GM18505 (cell line): ENCODE results near the gene CYREN.
"Not testable (repeated sequence)": the region's sequence is repeated elsewhere in the genome, so short reads cannot be mapped to it uniquely, and the experiment has no call there.

Experiments used
- ATAC-seq: cut with Tn5 transposase; IDR thresholded peaks from one replicate; pipeline ENCODE4 v1.9.1; 2021; ENCODE audit not compliant: unreplicated experiment
- POLR2A ChIP-seq: IDR thresholded peaks from 4 replicates; pipeline ENCODE4 v1.6.1; 2011; ENCODE audit warnings: borderline replicate concordance; ENCODE audit not compliant: insufficient read depth, insufficient read length; ENCODE audit errors: extremely low read depth

The CYREN gene

GRCh38 chr7:135178364-135178763 is 7.9 kb upstream of the CYREN start:
- no peak for ATAC-seq
- no peak for TF ChIP-seq POLR2A

DNA sequence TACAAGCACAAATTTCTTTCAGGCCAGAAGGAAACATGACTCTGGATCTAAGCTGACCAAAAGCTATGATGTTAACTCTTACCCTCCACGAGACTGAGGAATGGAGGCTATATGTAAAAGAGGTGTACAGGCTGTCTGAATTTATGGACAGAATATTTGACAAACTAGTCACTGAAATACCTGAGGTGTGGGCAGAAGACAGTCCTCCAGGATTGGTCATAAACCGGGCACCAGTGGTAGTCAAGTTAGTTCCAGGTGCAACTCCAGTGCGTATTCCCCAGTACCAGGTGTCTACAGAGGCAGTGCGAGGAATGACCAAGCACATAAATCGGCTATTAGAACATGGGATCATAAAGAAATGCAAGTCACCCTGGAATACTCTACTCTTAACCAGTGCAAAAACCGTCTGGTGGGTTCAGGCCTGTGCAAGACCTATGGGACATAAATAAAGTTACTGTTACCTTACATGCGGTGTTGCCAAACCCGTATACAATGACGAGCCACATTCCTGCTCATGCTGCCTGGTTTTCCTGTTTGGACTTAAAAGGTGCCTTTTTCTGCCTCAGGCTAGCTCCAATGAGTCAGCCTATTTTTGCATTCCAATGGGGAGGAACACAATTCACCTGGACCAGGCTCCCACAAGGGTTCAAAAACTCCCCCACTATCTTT is 6.7 kb upstream of the CYREN start:
- ATAC-seq, result no peak
- no peak for TF ChIP-seq POLR2A

- no peak for TF ChIP-seq POLR2A
- ATAC-seq, result no peak
Measured at GRCh38 chr7:135175931-135176330, 5.4 kb upstream of the CYREN start.

GRCh38 chr7:135174941-135175340 is 4.4 kb upstream of the CYREN start:
- no peak for TF ChIP-seq POLR2A

DNA sequence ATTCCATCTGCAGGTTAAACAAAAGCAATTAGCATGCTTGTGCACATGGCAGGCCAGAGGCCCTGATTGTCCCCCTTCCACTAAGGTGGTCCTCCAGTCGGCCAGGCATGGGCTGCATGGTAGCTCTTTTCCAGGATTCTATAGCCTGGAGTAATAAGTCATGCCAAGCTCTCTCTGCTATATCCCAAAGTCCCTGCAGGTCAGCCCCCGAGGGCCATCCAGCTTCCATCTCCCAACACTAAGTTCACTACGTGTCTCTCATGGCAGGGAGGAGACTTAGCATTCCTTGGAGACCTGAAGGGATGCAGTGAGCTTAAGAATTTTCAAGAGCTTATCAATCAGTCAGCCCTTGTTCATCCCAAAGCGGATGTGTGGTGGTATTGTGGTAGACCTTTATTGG is 3.4 kb upstream of the CYREN start:
- not testable (repeated sequence) for ATAC-seq

More at GRCh38 chr7:135174941-135175340, 4.4 kb upstream of the CYREN start:
- no peak for ATAC-seq

DNA sequence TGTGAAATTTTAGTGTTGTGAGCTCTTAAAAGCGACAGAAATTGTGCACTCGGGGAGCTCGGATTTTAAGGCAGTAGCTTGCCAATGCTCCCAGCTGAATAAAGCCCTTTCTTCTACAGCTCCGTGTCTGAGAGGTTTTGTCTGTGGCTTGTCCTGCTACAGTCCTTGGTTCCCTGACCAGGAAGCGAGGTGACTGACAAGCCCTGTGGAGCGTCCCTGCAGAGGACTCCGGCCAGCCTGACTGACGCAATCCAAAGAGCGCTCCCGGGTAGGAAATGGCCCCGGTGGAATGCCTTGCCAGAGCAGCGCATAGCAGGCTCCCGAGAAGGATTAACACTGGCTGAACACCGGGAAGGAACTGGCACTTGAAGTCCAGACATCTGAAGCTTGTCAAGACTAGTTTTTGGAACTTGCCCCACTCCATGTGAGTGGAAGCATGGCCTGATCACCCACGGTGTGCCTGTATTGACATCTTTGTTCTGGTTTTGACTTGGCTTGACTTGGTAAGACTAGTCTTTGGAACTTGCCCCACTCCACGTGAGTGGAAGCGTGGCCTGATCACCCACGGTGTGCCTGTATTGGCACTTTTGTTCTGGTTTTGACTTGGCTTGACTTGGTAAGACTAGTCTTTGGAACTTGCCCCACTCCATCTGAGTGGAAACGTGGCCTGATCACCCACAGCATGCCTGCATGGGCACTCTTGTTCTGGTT is 1.2 kb upstream of the CYREN start:
- TF ChIP-seq POLR2A, result peak; percentile 28
- ATAC-seq, result not testable (repeated sequence)

DNA sequence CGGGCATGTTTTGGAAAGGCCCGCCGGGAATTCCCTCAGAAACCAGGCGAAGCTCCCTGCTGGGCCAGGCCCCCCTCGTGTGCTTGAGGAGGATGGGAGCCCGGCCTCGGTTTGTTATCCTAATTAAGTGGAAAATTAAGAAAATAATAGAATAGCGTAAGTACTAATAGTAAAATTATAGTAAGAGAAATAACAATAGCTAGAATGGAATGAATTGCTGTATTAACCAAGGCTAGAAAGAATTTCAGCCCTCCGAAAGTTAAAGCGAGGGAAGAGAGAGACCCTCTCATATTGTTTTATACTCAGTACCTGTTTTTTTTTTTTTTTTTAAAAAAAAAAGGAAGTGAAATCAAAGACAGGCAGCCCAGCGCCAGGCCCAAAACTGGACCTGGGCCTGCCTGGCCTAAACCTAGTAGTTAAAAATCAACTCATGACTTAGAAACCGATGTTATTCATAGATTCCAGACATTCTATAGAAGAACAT is 533 bp upstream of the CYREN start:
- ATAC-seq, result peak; percentile 24

- peak; percentile 17 for ATAC-seq
- no peak for TF ChIP-seq POLR2A
Measured at GRCh38 chr7:135169964-135170273, 588 bp downstream of the CYREN start.

DNA sequence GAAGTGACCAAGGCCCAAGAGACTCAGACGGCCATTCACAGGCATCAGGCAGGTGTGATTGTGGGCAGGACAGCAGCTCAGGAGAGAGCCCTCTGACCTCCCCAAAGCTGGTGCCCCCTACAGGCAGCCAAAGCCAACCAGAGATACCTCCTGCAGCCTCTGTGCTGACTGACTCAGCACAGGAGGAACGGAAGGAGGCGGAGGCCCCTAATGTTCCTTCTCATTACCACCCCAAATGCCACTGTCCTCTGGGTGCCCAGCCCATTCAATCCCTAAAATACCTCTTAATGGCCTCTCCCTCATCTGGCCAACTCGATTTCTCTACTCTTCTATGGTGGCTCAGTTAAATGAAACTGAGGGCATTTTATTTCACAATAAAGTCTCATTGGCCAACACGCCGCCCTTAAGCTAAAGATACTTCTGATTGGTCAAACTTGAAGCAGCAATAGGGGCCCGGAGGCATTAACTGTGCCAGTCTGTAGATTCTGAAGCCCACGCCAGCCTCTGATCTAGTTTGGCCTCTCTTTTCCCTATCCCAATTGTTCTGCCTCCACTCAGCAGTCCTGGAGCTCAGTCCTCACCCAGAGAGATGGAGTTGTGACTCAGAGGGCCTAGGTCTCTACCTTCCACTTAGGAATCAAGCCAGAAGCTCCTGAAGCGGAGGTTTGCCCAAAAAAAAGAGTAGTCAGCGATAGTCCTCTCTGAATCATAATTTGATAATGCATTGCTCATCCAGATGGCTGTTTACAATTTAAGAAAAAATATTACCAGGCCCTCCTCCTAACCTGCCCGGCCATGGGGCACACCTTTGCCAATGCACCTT is 1.2 kb downstream of the CYREN start:
- TF ChIP-seq POLR2A, result peak; percentile 55
- no peak for ATAC-seq

GRCh38 chr7:135168489-135169140 is 1.9 kb downstream of the CYREN start:
- no peak for ATAC-seq
- no peak for TF ChIP-seq POLR2A

DNA sequence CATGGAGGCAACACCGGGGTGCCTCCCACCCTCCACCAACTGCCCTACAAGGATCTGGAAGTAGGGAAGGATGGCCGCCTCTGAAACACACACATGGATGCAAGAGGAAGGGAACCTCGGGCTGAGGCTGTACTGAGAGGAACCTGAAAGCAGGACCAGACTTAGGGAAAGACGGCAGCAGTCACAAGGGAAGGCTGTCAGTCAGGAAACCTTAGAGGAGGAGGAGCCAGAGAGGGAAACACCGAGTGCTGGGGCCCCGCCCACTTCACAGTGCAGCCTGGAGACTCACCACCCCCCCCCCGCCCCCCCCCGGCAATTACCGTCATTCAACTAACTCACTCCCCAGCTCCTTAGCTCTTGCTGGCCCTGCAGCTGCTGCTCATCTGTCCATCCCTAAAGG is 2.5 kb downstream of the CYREN start:
- TF ChIP-seq POLR2A, result no peak
- ATAC-seq, result no peak

GRCh38 chr7:135167365-135167917 is 3.1 kb downstream of the CYREN start:
- peak; percentile 8 for TF ChIP-seq POLR2A
- no peak for ATAC-seq

DNA sequence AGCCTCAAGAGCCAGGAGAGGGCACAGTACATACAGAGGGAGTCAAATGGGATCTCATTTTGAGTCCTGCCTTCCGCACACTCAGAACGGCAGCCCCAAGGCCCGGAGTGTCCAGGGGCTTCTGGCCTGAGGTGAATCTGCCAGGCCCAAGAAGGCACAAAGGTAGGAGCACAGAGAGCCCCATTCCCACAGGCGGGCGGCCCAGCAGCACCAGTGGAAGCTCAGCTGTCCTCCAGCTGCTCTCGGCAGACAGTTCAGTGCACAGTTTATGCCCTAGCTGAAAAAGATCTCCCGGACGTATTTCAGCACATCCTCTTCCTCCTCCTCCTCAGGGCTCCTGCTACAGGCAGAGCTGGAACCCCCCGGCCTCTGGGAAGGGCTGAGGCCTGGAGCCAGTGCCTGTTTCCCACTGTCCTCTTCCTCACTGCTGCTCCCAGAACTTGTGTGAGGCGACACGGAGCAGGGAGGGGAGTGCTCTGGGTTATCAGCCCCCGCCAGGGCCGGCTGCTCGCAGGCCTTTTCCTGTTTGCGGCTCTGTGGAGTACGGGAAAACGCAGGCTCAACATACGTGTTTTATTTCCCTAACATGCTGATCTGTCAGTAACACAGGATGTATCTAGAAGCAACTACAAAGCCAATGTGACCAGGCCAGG is 4.0 kb downstream of the CYREN start:
- peak; percentile 36 for TF ChIP-seq POLR2A
- ATAC-seq, result no peak
